Neural crest cell (in vitro differentiated cells): ENCODE measurements around the gene RAPGEF6. TPM values are rescaled to one million over a fixed set of nuclear protein-coding genes. Genes with fewer than 3 reads are reported as not detected.

Experiments
- DNase-seq: peaks from one replicate; pipeline ENCODE4 v3.0.0; 2021; ENCODE audit warnings: low read depth, mixed read lengths, low spot score
- H3K27ac Mint-ChIP-seq: one replicate; pipeline ENCODE4 v1.8.0; 2021; ENCODE audit warnings: mild to moderate bottlenecking, mixed read lengths; ENCODE audit not compliant: unreplicated experiment
- H3K27me3 Mint-ChIP-seq: 2 replicates; pipeline ENCODE4 v1.8.0; 2021; ENCODE audit warnings: low read depth, mild to moderate bottlenecking, mixed read lengths
- H3K36me3 Mint-ChIP-seq: 2 replicates; pipeline ENCODE4 v1.8.0; 2021; ENCODE audit warnings: low read depth, mild to moderate bottlenecking, mixed read lengths
- H3K4me1 Mint-ChIP-seq: 2 replicates; pipeline ENCODE4 v1.8.0; 2021; ENCODE audit warnings: mixed read lengths
- H3K4me3 Mint-ChIP-seq: one replicate; pipeline ENCODE4 v1.8.0; 2021; ENCODE audit warnings: mild to moderate bottlenecking, mixed read lengths
- H3K9me3 Mint-ChIP-seq: 2 replicates; pipeline ENCODE4 v1.8.0; 2021; ENCODE audit warnings: mixed read lengths
- total RNA-seq: library from RNA; stranded (reverse); gene quantifications from 2 replicates; pipeline ENCODE4 v1.2.1, GENCODE V29; 2021
- TF ChIP-seq, protein P1 (sequence below): fragments of 200-600 bp; sonication (generic); conservative IDR thresholded peaks from 2 replicates; pipeline ENCODE4 v1.5.0; 2021; ENCODE audit warnings: antibody characterized with exemption, mild to moderate bottlenecking

RAPGEF6 gene
- total RNA-seq, 1 donor from 2014 or later: 28.0 TPM

DNA sequence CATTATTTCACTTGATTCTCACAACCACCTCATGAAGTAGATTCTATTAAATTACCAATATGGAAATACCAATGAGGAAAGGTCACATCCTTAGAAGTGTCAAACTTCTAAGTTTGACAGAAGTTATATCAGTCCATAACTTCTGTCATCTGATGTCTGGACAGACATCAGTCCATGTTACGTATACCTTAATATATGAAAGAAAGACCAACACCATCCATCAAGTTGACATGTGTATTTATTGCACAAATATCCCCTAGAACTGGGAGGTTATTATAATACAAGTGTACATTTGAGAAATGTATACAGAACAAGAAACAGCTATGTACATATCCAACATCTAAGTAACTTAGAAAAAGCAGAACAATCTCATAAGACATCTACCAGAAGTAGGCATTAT is 6.5 kb upstream of the RAPGEF6 start:
- H3K9me3 Mint-ChIP-seq: no peaks in the 10 kb centered on the region
- DNase-seq: no peak
- no peak overlapping the region for H3K27ac Mint-ChIP-seq
- no peaks in the 10 kb centered on the region for H3K27me3 Mint-ChIP-seq
- TF ChIP-seq, protein P1, sequence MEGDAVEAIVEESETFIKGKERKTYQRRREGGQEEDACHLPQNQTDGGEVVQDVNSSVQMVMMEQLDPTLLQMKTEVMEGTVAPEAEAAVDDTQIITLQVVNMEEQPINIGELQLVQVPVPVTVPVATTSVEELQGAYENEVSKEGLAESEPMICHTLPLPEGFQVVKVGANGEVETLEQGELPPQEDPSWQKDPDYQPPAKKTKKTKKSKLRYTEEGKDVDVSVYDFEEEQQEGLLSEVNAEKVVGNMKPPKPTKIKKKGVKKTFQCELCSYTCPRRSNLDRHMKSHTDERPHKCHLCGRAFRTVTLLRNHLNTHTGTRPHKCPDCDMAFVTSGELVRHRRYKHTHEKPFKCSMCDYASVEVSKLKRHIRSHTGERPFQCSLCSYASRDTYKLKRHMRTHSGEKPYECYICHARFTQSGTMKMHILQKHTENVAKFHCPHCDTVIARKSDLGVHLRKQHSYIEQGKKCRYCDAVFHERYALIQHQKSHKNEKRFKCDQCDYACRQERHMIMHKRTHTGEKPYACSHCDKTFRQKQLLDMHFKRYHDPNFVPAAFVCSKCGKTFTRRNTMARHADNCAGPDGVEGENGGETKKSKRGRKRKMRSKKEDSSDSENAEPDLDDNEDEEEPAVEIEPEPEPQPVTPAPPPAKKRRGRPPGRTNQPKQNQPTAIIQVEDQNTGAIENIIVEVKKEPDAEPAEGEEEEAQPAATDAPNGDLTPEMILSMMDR: no peak
- no peak overlapping the region for H3K4me3 Mint-ChIP-seq
- H3K4me1 Mint-ChIP-seq: peaks cover 2% of the 10 kb centered on the region
- H3K36me3 Mint-ChIP-seq: peaks cover 4% of the 10 kb centered on the region

DNA sequence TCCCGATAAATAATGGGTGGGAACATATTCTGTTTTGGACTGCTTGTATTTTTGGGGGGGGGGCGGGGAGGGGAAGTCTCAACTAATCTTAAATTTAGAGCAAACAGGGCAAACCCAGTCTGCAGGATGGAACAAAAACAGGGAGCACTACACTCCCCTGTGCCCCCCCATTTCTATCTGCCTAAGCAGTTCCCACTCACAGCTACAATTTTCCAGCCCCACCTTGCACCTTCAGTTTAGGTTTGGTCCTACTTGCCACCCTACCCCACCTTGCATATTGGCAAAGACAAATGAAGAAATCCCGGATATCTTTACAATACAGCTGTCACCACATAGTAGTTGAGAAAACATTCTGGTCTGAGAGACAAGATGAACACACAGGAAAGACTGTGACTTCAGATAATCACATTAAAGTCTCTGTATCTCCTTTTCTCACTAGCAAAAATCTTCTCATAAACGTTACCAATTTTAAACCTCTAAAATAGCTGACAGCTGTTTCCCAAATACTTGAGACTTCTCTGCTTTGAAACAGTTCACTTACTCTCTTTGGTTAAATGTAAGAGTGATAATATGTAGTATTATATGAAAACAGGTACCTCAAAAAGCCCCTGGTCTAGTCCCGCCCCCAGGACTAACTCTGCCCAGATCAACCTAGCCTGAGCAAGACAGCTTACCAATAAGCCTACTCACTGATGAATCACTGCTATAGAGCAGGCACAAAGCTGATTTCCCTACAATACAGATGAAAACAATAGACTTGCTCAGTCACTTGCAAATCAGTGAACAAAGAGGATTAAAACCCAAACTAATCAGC is 5.2 kb upstream of the RAPGEF6 start:
- H3K27ac Mint-ChIP-seq: no peak overlapping the region

DNA sequence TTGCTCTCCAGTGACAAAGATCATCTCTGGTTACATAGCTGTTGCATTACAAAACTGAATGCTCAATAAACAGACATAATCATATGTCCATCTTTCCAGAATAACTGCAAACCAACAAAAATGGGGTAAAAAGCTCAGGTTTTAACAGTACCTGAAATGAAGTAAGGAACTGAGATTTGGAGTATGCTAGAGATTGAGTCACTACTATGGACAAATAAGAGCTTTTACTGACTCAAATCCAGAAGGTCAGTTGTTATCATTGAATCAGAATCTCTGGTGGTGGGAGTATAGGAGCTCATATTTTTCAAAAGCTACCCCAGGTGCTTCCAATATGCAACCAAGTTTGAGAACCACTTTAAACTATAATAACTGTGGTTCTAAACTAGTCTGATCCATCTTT is 4.1 kb upstream of the RAPGEF6 start:
- peaks cover 18% of the 10 kb centered on the region for H3K4me1 Mint-ChIP-seq
- no peak for DNase-seq

More for the DNA sequence above, 5.2 kb upstream of the RAPGEF6 start:
- Mint-ChIP-seq H3K27me3 (no peaks in the 10 kb centered on the region), H3K4me3 (no peak overlapping the region), H3K36me3 (peaks cover under 1% of the 10 kb centered on the region), H3K9me3 (no peaks in the 10 kb centered on the region), H3K4me1 (peaks cover 10% of the 10 kb centered on the region)
- TF ChIP-seq, protein P1: no peak
- no peak for DNase-seq

DNA sequence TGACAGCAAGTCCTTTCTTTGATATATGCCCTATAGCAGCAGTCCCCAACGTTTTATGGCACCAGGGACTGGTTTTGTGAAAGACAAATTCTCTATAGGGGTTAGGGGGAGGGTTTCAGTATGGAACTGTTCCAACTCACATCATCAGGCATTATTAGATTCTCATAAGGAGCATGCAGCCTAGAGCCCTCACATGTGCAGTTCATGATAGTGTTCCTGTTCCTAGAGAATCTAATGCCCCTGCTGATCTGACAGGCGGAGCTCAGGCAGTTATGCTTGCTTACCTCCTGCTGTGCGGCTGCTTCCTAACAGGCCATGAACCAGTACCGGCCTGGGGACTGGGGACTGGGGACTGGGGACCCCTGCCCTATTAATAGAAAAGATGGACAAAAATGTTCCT is 2.7 kb upstream of the RAPGEF6 start:
- H3K27ac Mint-ChIP-seq: no peak overlapping the region
- no peaks in the 10 kb centered on the region for H3K27me3 Mint-ChIP-seq
- TF ChIP-seq, protein P1: no peak
- DNase-seq: no peak
- H3K4me1 Mint-ChIP-seq: peaks cover 23% of the 10 kb centered on the region
- H3K9me3 Mint-ChIP-seq: no peaks in the 10 kb centered on the region
- H3K36me3 Mint-ChIP-seq: no peaks in the 10 kb centered on the region
- H3K4me3 Mint-ChIP-seq: peak overlapping the region; percentile 55

More for the DNA sequence above, 4.1 kb upstream of the RAPGEF6 start:
- H3K4me3 Mint-ChIP-seq: peak overlapping the region; percentile 17
- no peaks in the 10 kb centered on the region for H3K9me3 Mint-ChIP-seq
- no peaks in the 10 kb centered on the region for H3K27me3 Mint-ChIP-seq
- no peak overlapping the region for H3K27ac Mint-ChIP-seq
- no peaks in the 10 kb centered on the region for H3K36me3 Mint-ChIP-seq
- TF ChIP-seq, protein P1: no peak

DNA sequence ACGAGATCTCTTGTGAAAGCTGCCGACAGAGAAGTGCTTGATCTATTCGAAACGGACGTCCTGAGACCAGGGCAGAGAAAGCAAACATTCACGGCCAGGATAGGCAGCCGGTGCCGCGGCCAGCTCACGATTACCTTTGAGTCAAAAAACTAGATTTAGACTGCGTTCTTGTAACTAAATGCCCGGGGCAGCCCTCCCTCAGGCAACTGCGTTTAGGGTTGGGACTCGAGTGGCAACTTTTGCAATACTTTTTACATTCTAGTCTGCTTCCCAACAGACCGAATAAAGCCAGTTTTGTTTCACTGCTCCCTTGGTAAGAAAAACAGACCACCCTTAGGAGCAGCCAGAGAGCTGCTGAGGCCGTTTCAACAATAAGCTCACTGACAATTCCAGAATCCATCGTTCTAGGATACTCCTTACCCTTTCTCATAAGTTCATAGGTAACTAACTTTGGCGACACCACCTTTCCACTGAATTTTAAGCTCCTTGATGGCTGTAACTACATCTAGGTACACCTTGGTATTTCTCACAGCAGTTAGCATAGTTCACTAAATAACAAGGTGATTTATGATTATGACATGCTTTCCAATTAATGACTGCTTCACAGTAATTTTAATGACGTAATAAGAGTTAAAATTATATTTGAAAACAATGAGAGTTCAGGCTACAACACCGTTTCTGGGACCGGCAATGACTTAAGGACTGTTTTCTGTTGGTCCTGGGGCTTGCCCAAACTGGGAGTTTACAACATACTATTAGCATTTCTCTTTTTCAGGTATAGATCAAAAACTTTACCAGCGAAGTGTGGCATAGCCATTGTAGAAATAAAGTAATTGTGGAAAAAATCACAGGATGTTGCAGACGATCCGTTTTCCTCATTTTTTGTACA is 899 bp upstream of the RAPGEF6 start:
- Mint-ChIP-seq H3K4me3 (peak overlapping the region; percentile 94), H3K36me3 (no peaks in the 10 kb centered on the region), H3K4me1 (peaks cover 23% of the 10 kb centered on the region), H3K27ac (peak overlapping the region; percentile 96), H3K9me3 (no peaks in the 10 kb centered on the region), H3K27me3 (no peaks in the 10 kb centered on the region)
- TF ChIP-seq, protein P1: no peak
- peak; percentile 18 for DNase-seq
